SK-N-SH (cell line): Measurements from ENCODE around the gene CHM.

Source experiments
- TAF1 ChIP-seq: IDR thresholded peaks from 2 replicates; pipeline ENCODE4 v1.6.1; 2012; ENCODE audit warnings: low read depth, mild to moderate bottlenecking, low read length, moderate library complexity, borderline replicate concordance
- YY1 ChIP-seq: IDR thresholded peaks from 2 replicates; pipeline ENCODE4 v1.4.0; 2012; ENCODE audit warnings: low read depth, mild to moderate bottlenecking
- TF ChIP-seq, protein P1 (sequence below): fragments of 200-600 bp; sonication (generic); IDR thresholded peaks from 2 replicates; pipeline ENCODE4 v1.6.1; 2017; ENCODE audit warnings: antibody characterized with exemption, mild to moderate bottlenecking, moderate library complexity

DNA sequence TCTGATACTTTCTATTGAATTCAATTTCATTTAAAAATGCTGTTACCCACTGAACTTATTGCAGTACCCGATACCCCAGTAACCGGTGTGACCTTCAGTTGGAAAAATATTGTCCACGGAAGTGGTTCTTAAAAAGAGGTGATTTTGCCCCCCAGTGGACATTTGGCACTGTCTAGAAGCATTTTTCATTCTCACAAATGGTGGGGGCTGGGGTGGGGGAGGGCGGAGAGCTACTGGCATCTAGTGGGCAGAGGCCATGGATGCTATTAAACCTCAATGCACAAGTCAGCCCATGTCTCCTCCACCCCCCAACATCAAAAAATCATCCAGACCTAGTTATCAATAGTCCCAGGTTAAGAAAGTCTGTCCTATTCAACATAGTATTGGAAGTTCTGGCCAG lies 19.6 kb upstream of the CHM start:
- TF ChIP-seq, protein P1, sequence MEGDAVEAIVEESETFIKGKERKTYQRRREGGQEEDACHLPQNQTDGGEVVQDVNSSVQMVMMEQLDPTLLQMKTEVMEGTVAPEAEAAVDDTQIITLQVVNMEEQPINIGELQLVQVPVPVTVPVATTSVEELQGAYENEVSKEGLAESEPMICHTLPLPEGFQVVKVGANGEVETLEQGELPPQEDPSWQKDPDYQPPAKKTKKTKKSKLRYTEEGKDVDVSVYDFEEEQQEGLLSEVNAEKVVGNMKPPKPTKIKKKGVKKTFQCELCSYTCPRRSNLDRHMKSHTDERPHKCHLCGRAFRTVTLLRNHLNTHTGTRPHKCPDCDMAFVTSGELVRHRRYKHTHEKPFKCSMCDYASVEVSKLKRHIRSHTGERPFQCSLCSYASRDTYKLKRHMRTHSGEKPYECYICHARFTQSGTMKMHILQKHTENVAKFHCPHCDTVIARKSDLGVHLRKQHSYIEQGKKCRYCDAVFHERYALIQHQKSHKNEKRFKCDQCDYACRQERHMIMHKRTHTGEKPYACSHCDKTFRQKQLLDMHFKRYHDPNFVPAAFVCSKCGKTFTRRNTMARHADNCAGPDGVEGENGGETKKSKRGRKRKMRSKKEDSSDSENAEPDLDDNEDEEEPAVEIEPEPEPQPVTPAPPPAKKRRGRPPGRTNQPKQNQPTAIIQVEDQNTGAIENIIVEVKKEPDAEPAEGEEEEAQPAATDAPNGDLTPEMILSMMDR: peak; percentile 29
- TF ChIP-seq TAF1 (no peak), YY1 (no peak)
